ENCODE measurements around the gene TMEM63B.

The TMEM63B gene

DNA sequence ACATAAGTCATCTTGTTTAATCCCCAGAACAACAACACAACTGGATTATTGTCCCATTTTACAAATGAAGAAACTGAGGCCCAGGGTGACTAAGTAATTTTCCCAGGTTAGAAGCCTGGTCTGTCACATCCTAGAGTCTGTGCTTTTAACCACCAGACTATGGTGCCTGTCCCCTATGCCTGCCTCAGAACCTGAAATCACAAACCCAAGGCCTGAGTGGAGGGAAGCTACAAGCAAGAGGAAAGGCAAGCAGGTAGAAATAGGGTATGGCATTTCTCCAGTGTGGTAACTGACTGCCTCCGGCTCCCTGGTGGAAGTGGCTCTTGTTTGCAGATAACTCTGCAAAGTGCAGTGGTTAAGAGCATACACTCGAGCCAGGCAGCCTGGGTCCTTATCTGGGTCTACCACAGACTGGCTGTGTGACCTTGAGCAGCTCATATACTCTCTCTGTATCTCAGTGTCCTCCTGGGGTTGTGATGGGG is 2.5 kb downstream of the TMEM63B start:
- no peak overlapping the region for H3K9ac ChIP-seq (ENCODE audit: low read length in 5 of 5)
- no peak overlapping the region for H3K4me3 ChIP-seq (ENCODE audit: low read depth in 1 of 5, low read length in 5 of 5)
- peaks cover 0 to 6% (median 6%) of the 10 kb centered on the region in 5 donors for H3K36me3 ChIP-seq (ENCODE audit: control insufficient read depth in 5 of 5, insufficient read depth in 5 of 5, low read length in 5 of 5)
- no peaks in the 10 kb centered on the region for H3K9me3 ChIP-seq (ENCODE audit: control insufficient read depth in 5 of 5, low read length in 5 of 5)
- H3K27ac ChIP-seq (ENCODE audit: low read depth, low read length) = no peak overlapping the region
- H3K27me3 ChIP-seq (ENCODE audit: control insufficient read depth in 5 of 5, insufficient read depth in 4 of 5, low read length in 5 of 5) = no peaks in the 10 kb centered on the region
- H3K4me1 ChIP-seq (ENCODE audit: control insufficient read depth in 5 of 5, insufficient read depth in 5 of 5, low read length in 5 of 5) = peaks cover 7 to 45% (median 38%) of the 10 kb centered on the region in 5 donors

GRCh38 chr6:44131892-44132291 is 4.5 kb downstream of the TMEM63B start:
- Histone ChIP-seq H3K9ac (ENCODE audit: low read length in 5 of 5) (no peak overlapping the region), H3K4me1 (ENCODE audit: control insufficient read depth in 5 of 5, insufficient read depth in 5 of 5, low read length in 5 of 5) (peaks cover 2 to 25% (median 22%) of the 10 kb centered on the region in 5 donors), H3K9me3 (ENCODE audit: control insufficient read depth in 5 of 5, low read length in 5 of 5) (no peaks in the 10 kb centered on the region), H3K36me3 (ENCODE audit: control insufficient read depth in 5 of 5, insufficient read depth in 5 of 5, low read length in 5 of 5) (peaks cover 0 to 21% (median 17%) of the 10 kb centered on the region in 5 donors), H3K4me3 (ENCODE audit: low read depth in 1 of 5, low read length in 5 of 5) (no peak overlapping the region), H3K27me3 (ENCODE audit: control insufficient read depth in 5 of 5, insufficient read depth in 4 of 5, low read length in 5 of 5) (no peaks in the 10 kb centered on the region), H3K27ac (ENCODE audit: low read depth, low read length) (no peak overlapping the region)

DNA sequence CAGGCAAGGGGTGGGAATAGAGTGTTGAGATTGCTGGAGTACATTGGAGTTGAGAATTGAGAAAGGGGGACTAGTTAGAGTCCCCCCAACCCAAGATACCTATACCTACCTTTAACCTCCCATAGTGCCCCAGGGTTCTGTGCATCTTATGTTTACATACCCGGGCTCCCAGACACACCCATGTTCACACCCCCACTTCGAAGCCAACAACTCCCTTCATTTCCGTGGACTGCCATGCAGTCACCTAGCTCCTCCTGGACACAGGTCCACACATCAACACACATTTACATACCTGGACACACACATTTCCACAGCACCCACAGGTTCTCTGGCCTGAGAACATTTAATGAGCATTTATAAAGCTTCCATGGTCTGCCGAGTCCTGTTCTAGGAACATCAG is 5.1 kb downstream of the TMEM63B start:
- Histone ChIP-seq H3K9ac (ENCODE audit: low read length in 5 of 5) (no peak overlapping the region), H3K27ac (ENCODE audit: low read depth, low read length) (no peak overlapping the region), H3K36me3 (ENCODE audit: control insufficient read depth in 5 of 5, insufficient read depth in 5 of 5, low read length in 5 of 5) (peaks cover 0 to 27% (median 23%) of the 10 kb centered on the region in 5 donors), H3K9me3 (ENCODE audit: control insufficient read depth in 5 of 5, low read length in 5 of 5) (no peaks in the 10 kb centered on the region), H3K4me3 (ENCODE audit: low read depth in 1 of 5, low read length in 5 of 5) (no peak overlapping the region), H3K4me1 (ENCODE audit: control insufficient read depth in 5 of 5, insufficient read depth in 5 of 5, low read length in 5 of 5) (peaks cover 2 to 25% (median 22%) of the 10 kb centered on the region in 5 donors), H3K27me3 (ENCODE audit: control insufficient read depth in 5 of 5, insufficient read depth in 4 of 5, low read length in 5 of 5) (no peaks in the 10 kb centered on the region)

DNA sequence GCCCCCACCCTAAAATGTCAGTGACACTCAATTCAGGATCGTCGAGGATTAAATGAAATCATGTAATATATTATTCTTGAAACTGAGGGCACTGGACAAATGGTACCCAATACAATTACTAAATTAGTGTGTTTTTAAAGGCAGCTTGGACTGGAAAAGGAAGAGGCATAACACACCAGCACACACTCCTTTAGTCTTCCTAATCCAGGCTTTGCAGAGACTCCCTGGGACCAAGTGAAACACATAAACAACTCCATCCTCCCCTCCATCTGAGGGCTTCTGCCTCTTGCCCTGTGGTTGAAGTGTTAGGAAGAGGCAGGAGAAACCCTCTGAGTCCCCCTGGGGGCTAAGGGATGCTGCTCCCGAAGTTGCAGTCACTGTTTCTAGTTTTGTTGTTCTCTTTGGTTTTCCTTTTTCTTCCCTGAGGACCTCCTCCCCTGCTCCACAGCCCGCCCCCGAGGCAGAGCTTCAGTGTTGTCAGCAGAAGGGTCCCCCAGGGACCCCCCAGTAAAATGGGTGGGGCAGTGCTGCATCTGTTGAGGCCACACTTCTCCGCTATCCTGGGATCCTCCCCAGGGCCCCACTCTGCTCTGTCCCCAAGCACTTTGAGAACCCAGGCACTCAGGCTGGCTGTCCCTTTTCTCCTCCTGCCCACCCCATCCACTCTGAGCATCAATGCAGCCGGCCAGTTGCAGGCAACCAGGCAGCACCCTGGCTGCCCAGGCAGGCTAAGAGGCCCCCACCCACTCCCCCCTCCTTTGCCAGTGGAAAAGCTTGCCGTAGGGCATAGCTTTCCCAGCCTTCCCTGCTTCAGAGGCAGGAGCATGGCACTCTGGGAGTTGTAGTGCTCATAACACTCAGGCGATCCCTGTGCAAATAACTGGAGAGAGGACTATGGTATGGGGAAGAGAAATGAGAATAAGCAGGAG is 5.9 kb downstream of the TMEM63B start:
- H3K36me3 ChIP-seq (ENCODE audit: control insufficient read depth in 5 of 5, insufficient read depth in 5 of 5, low read length in 5 of 5) = peaks cover 0 to 28% (median 23%) of the 10 kb centered on the region in 5 donors
- H3K27ac ChIP-seq (ENCODE audit: low read depth, low read length) = no peak overlapping the region
- no peaks in the 10 kb centered on the region for H3K27me3 ChIP-seq (ENCODE audit: control insufficient read depth in 5 of 5, insufficient read depth in 4 of 5, low read length in 5 of 5)
- H3K9ac ChIP-seq (ENCODE audit: low read length in 5 of 5) = peak overlapping the region in 3 of 5 donors; percentile 31 to 42 (median 32)
- H3K4me1 ChIP-seq (ENCODE audit: control insufficient read depth in 5 of 5, insufficient read depth in 5 of 5, low read length in 5 of 5) = peaks cover 2 to 20% (median 16%) of the 10 kb centered on the region in 5 donors
- no peaks in the 10 kb centered on the region for H3K9me3 ChIP-seq (ENCODE audit: control insufficient read depth in 5 of 5, low read length in 5 of 5)
- H3K4me3 ChIP-seq (ENCODE audit: low read depth in 1 of 5, low read length in 5 of 5) = peak overlapping the region in 4 of 5 donors; percentile 7 to 51 (median 34)

GRCh38 chr6:44133981-44134711 is 6.8 kb downstream of the TMEM63B start:
- no peak overlapping the region for H3K4me3 ChIP-seq (ENCODE audit: low read depth in 1 of 5, low read length in 5 of 5)
- H3K9ac ChIP-seq (ENCODE audit: low read length in 5 of 5) = no peak overlapping the region
- H3K27ac ChIP-seq (ENCODE audit: low read depth, low read length) = no peak overlapping the region

GRCh38 chr6:44135173-44135758 is 7.9 kb downstream of the TMEM63B start:
- Histone ChIP-seq H3K27me3 (ENCODE audit: control insufficient read depth in 5 of 5, insufficient read depth in 4 of 5, low read length in 5 of 5) (no peaks in the 10 kb centered on the region), H3K4me3 (ENCODE audit: low read depth in 1 of 5, low read length in 5 of 5) (no peak overlapping the region), H3K9ac (ENCODE audit: low read length in 5 of 5) (no peak overlapping the region), H3K36me3 (ENCODE audit: control insufficient read depth in 5 of 5, insufficient read depth in 5 of 5, low read length in 5 of 5) (peaks cover 0 to 48% (median 36%) of the 10 kb centered on the region in 5 donors), H3K4me1 (ENCODE audit: control insufficient read depth in 5 of 5, insufficient read depth in 5 of 5, low read length in 5 of 5) (peaks cover 0 to 14% (median 9%) of the 10 kb centered on the region in 5 donors), H3K27ac (ENCODE audit: low read depth, low read length) (no peak overlapping the region), H3K9me3 (ENCODE audit: control insufficient read depth in 5 of 5, low read length in 5 of 5) (no peaks in the 10 kb centered on the region)

More at GRCh38 chr6:44133981-44134711, 6.8 kb downstream of the TMEM63B start:
- no peaks in the 10 kb centered on the region for H3K27me3 ChIP-seq (ENCODE audit: control insufficient read depth in 5 of 5, insufficient read depth in 4 of 5, low read length in 5 of 5)
- H3K4me1 ChIP-seq (ENCODE audit: control insufficient read depth in 5 of 5, insufficient read depth in 5 of 5, low read length in 5 of 5) = peaks cover 0 to 14% (median 9%) of the 10 kb centered on the region in 5 donors
- peaks cover 0 to 37% (median 26%) of the 10 kb centered on the region in 5 donors for H3K36me3 ChIP-seq (ENCODE audit: control insufficient read depth in 5 of 5, insufficient read depth in 5 of 5, low read length in 5 of 5)
- H3K9me3 ChIP-seq (ENCODE audit: control insufficient read depth in 5 of 5, low read length in 5 of 5) = no peaks in the 10 kb centered on the region

GRCh38 chr6:44135875-44136274 is 8.5 kb downstream of the TMEM63B start:
- Histone ChIP-seq H3K9ac (ENCODE audit: low read length in 5 of 5) (no peak overlapping the region), H3K27me3 (ENCODE audit: control insufficient read depth in 5 of 5, insufficient read depth in 4 of 5, low read length in 5 of 5) (no peaks in the 10 kb centered on the region), H3K36me3 (ENCODE audit: control insufficient read depth in 5 of 5, insufficient read depth in 5 of 5, low read length in 5 of 5) (peaks cover 0 to 54% (median 43%) of the 10 kb centered on the region in 5 donors), H3K4me1 (ENCODE audit: control insufficient read depth in 5 of 5, insufficient read depth in 5 of 5, low read length in 5 of 5) (peaks cover 0 to 14% (median 9%) of the 10 kb centered on the region in 5 donors), H3K9me3 (ENCODE audit: control insufficient read depth in 5 of 5, low read length in 5 of 5) (no peaks in the 10 kb centered on the region), H3K27ac (ENCODE audit: low read depth, low read length) (no peak overlapping the region), H3K4me3 (ENCODE audit: low read depth in 1 of 5, low read length in 5 of 5) (no peak overlapping the region)

- Histone ChIP-seq H3K9me3 (ENCODE audit: control insufficient read depth in 5 of 5, low read length in 5 of 5) (no peaks in the 10 kb centered on the region), H3K4me3 (ENCODE audit: low read depth in 1 of 5, low read length in 5 of 5) (no peak overlapping the region), H3K9ac (ENCODE audit: low read length in 5 of 5) (no peak overlapping the region), H3K27ac (ENCODE audit: low read depth, low read length) (no peak overlapping the region), H3K27me3 (ENCODE audit: control insufficient read depth in 5 of 5, insufficient read depth in 4 of 5, low read length in 5 of 5) (no peaks in the 10 kb centered on the region), H3K4me1 (ENCODE audit: control insufficient read depth in 5 of 5, insufficient read depth in 5 of 5, low read length in 5 of 5) (peaks cover 0 to under 1% (median under 1%) of the 10 kb centered on the region in 5 donors), H3K36me3 (ENCODE audit: control insufficient read depth in 5 of 5, insufficient read depth in 5 of 5, low read length in 5 of 5) (peaks cover 5 to 80% (median 57%) of the 10 kb centered on the region in 5 donors)
These were observed 11.5 kb downstream of the TMEM63B start for GRCh38 chr6:44138717-44139350.

DNA sequence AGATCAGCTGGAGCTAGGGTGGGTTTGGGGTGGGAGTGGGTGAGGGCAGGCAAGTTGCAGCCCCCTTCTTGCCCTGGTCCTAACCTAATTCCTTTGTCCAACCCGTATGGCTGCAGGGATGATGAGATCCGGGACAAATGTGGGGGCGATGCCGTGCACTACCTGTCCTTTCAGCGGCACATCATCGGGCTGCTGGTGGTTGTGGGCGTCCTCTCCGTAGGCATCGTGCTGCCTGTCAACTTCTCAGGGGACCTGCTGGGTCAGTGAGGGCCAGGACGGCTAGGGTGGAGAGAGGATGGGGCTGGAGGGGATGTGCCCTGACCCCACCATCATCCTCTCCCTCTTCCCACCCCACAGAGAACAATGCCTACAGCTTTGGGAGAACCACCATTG is 12.0 kb downstream of the TMEM63B start:
- H3K27me3 ChIP-seq (ENCODE audit: control insufficient read depth in 5 of 5, insufficient read depth in 4 of 5, low read length in 5 of 5) = no peaks in the 10 kb centered on the region
- no peak overlapping the region for H3K9ac ChIP-seq (ENCODE audit: low read length in 5 of 5)
- no peaks in the 10 kb centered on the region for H3K4me1 ChIP-seq (ENCODE audit: control insufficient read depth in 5 of 5, insufficient read depth in 5 of 5, low read length in 5 of 5)
- no peak overlapping the region for H3K27ac ChIP-seq (ENCODE audit: low read depth, low read length)
- H3K9me3 ChIP-seq (ENCODE audit: control insufficient read depth in 5 of 5, low read length in 5 of 5) = no peaks in the 10 kb centered on the region
- H3K4me3 ChIP-seq (ENCODE audit: low read depth in 1 of 5, low read length in 5 of 5) = no peak overlapping the region
- peaks cover 5 to 84% (median 62%) of the 10 kb centered on the region in 5 donors for H3K36me3 ChIP-seq (ENCODE audit: control insufficient read depth in 5 of 5, insufficient read depth in 5 of 5, low read length in 5 of 5)
